Effector memory CD8-positive, alpha-beta T cell (primary cell): ENCODE results near the gene HMGN3.

Source experiments
- ATAC-seq: fragments of 150-1000 bp; cut with Tn5 transposase; replicated peaks from 2 replicates; pipeline ENCODE4 v1.10.0; 2021; ENCODE audit warnings: mild to moderate bottlenecking, moderate library complexity
- DNase-seq, 3 experiments: peaks; one replicate each; pipeline ENCODE4 v3.0.0; 2021
- H3K27ac Mint-ChIP-seq, 2 donors: one replicate each; pipeline ENCODE4 v1.8.0; 2022; ENCODE audit warnings: mild to moderate bottlenecking in 2 of 2, mixed read lengths in 2 of 2, moderate library complexity in 2 of 2
- H3K27me3 Mint-ChIP-seq, 2 donors: one replicate each; pipeline ENCODE4 v1.8.0; 2022; ENCODE audit warnings: mixed read lengths in 2 of 2
- H3K36me3 Mint-ChIP-seq: one replicate; pipeline ENCODE4 v1.8.0; 2022; ENCODE audit warnings: mild to moderate bottlenecking, moderate library complexity, mixed read lengths; ENCODE audit not compliant: insufficient read depth
- H3K4me1 Mint-ChIP-seq, 2 donors: one replicate each; pipeline ENCODE4 v1.8.0; 2022; ENCODE audit warnings: low read depth in 2 of 2, mixed read lengths in 2 of 2
- H3K4me3 Mint-ChIP-seq, 2 donors: one replicate each; pipeline ENCODE4 v1.8.0; 2022; ENCODE audit warnings: mild to moderate bottlenecking in 2 of 2, mixed read lengths in 2 of 2, moderate library complexity in 2 of 2
- H3K9me3 Mint-ChIP-seq, 2 donors: one replicate each; pipeline ENCODE4 v1.8.0; 2022; ENCODE audit warnings: mixed read lengths in 2 of 2

Gene HMGN3

GRCh38 chr6:79157961-79158644 lies 76.4 kb downstream of the HMGN3 start:
- DNase-seq: no peak
- Mint-ChIP-seq H3K4me1 (no peaks in the 10 kb centered on the region), H3K27me3 (peaks cover 10 to 27% of the 10 kb centered on the region in 2 donors), H3K27ac (no peak overlapping the region), H3K4me3 (no peak overlapping the region), H3K9me3 (no peaks in the 10 kb centered on the region), H3K36me3 (no peaks in the 10 kb centered on the region)
- ATAC-seq: no peak

- H3K4me1 Mint-ChIP-seq: no peaks in the 10 kb centered on the region
- H3K36me3 Mint-ChIP-seq: no peaks in the 10 kb centered on the region
- DNase-seq (no peak), ATAC-seq (no peak)
- peaks cover 0 to 7% of the 10 kb centered on the region in 2 donors for H3K27me3 Mint-ChIP-seq
- H3K9me3 Mint-ChIP-seq: no peaks in the 10 kb centered on the region
- no peak overlapping the region for H3K27ac Mint-ChIP-seq
- H3K4me3 Mint-ChIP-seq: no peak overlapping the region
Measured at GRCh38 chr6:79152269-79152737, 82.2 kb downstream of the HMGN3 start.
